HepG2 (cell line): ENCODE results near the gene MICALL2. TPM values are rescaled to one million over a fixed set of nuclear protein-coding genes. Genes with fewer than 3 reads are reported as not detected.

Experiments
- AHR ChIP-seq: IDR thresholded peaks from 2 replicates; pipeline ENCODE4 v1.6.1; 2018; ENCODE audit warnings: missing genetic modification reagents, missing compliant biosample characterization
- ATAD3A ChIP-seq: sonication (generic); formaldehyde crosslinking; IDR thresholded peaks from 2 replicates; pipeline ENCODE4 v1.4.0; 2020; ENCODE audit warnings: missing genetic modification reagents
- BCL6 ChIP-seq: IDR thresholded peaks from 2 replicates; pipeline ENCODE4 v1.6.1; 2016; ENCODE audit warnings: missing genetic modification reagents, missing compliant biosample characterization
- CAMTA2 ChIP-seq: sonication (generic); formaldehyde crosslinking; IDR thresholded peaks from 2 replicates; pipeline ENCODE4 v1.4.0; 2020; ENCODE audit warnings: mild to moderate bottlenecking, missing genetic modification reagents, borderline replicate concordance
- GTF3A ChIP-seq: sonication (generic); formaldehyde crosslinking; conservative IDR thresholded peaks from 2 replicates; pipeline ENCODE4 v1.4.0; 2020; ENCODE audit warnings: mild to moderate bottlenecking, missing genetic modification reagents
- NCOA1 ChIP-seq: sonication (generic); formaldehyde crosslinking; IDR thresholded peaks from 2 replicates; pipeline ENCODE4 v1.9.0; 2021; ENCODE audit warnings: missing genetic modification reagents
- PCBP1 ChIP-seq: fragments of 200-400 bp; formaldehyde crosslinking; IDR thresholded peaks from 2 replicates; pipeline ENCODE4 v1.6.1; 2017; ENCODE audit warnings: mild to moderate bottlenecking, low read depth, low read length, borderline replicate concordance
- PITX1 ChIP-seq: sonication (generic); formaldehyde crosslinking; IDR thresholded peaks from 2 replicates; pipeline ENCODE4 v1.5.1; 2020; ENCODE audit warnings: mild to moderate bottlenecking, missing genetic modification reagents
- PTBP1 ChIP-seq: fragments of 200-400 bp; formaldehyde crosslinking; IDR thresholded peaks from 2 replicates; pipeline ENCODE4 v1.6.1; 2018; ENCODE audit warnings: low read length, low read depth; ENCODE audit not compliant: poor library complexity, severe bottlenecking
- RBM22 ChIP-seq: fragments of 200-400 bp; formaldehyde crosslinking; optimal IDR thresholded peaks from 2 replicates; pipeline ENCODE3; 2017; ENCODE audit warnings: mild to moderate bottlenecking, low read length, moderate library complexity
- SP5 ChIP-seq: IDR thresholded peaks from 2 replicates; pipeline ENCODE4 v1.6.1; 2016; ENCODE audit warnings: low read depth, borderline replicate concordance
- SRY ChIP-seq: sonication (generic); formaldehyde crosslinking; IDR thresholded peaks from 2 replicates; pipeline ENCODE4 v1.8.0; 2022; ENCODE audit warnings: mild to moderate bottlenecking, missing genetic modification reagents
- TAF15 ChIP-seq: fragments of 200-400 bp; formaldehyde crosslinking; IDR thresholded peaks from one replicate; pipeline ENCODE4 v1.6.1; 2018; ENCODE audit warnings: mild to moderate bottlenecking, low read depth, low read length; ENCODE audit not compliant: poor library complexity, severe bottlenecking
- TARDBP ChIP-seq: sonication (generic); formaldehyde crosslinking; IDR thresholded peaks from 2 replicates; pipeline ENCODE4 v1.8.0; 2022; ENCODE audit warnings: mild to moderate bottlenecking, missing genetic modification reagents
- TBX3 ChIP-seq: fragments of 450-650 bp; IDR thresholded peaks from 2 replicates; pipeline ENCODE4 v1.6.1; 2017; ENCODE audit warnings: antibody characterized with exemption, mild to moderate bottlenecking, inconsistent platforms, borderline replicate concordance
- ZMAT3 ChIP-seq: sonication (generic); formaldehyde crosslinking; conservative IDR thresholded peaks from 2 replicates; pipeline ENCODE4 v1.7.0; 2021; ENCODE audit warnings: missing genetic modification reagents
- ZNF205 ChIP-seq: IDR thresholded peaks from 2 replicates; pipeline ENCODE4 v1.6.1; 2018; ENCODE audit warnings: missing biosample characterization, missing genetic modification reagents
- ZNF362 ChIP-seq: sonication (generic); formaldehyde crosslinking; IDR thresholded peaks from 2 replicates; pipeline ENCODE4 v1.4.0; 2020; ENCODE audit warnings: missing genetic modification reagents, mild to moderate bottlenecking, borderline replicate concordance
- ZNF510 ChIP-seq: sonication (generic); formaldehyde crosslinking; IDR thresholded peaks from 2 replicates; pipeline ENCODE4 v1.4.0; 2020; ENCODE audit warnings: low read depth, mild to moderate bottlenecking, missing genetic modification reagents
- ZNF564 ChIP-seq: sonication (generic); formaldehyde crosslinking; IDR thresholded peaks from 2 replicates; pipeline ENCODE4 v1.8.1; 2023; ENCODE audit warnings: mild to moderate bottlenecking, missing genetic modification reagents
- ZNF660 ChIP-seq: sonication (generic); formaldehyde crosslinking; IDR thresholded peaks from 2 replicates; pipeline ENCODE4 v1.5.1; 2020; ENCODE audit warnings: mild to moderate bottlenecking, low read depth, missing genetic modification reagents, borderline replicate concordance
- ZNF776 ChIP-seq: sonication (generic); formaldehyde crosslinking; IDR thresholded peaks from 2 replicates; pipeline ENCODE4 v1.4.0; 2020; ENCODE audit warnings: mild to moderate bottlenecking, missing genetic modification reagents
- ZSCAN30 ChIP-seq: sonication (generic); formaldehyde crosslinking; IDR thresholded peaks from 2 replicates; pipeline ENCODE4 v1.5.0; 2020; ENCODE audit warnings: mild to moderate bottlenecking, missing genetic modification reagents
- polyA plus RNA-seq, 8 experiments: library from polyadenylated mRNA; depleted of rRNA in 3 of 8; stranded (reverse) in 7 of 8; unstranded in 1 of 8; fragments of >200 nt; fragmentation: Illumina TruSeq in 4 of 8; extraction: Trizol in 4 of 8; gene quantifications; 2 replicates each; pipeline versions ENCODE4 v1.2.1 to v1.2.3, GENCODE V29; 2011 to 2016; ENCODE audit warnings: low read depth in 4 of 8, missing spikeins in 1 of 8, mixed read lengths in 1 of 8; ENCODE audit not compliant: insufficient read depth in 1 of 8
- total RNA-seq, 5 experiments: library from RNA; depleted of rRNA; stranded (reverse); fragments of >200 nt; fragmentation: Illumina TruSeq; extraction: Trizol; gene quantifications; 2 replicates each; pipeline ENCODE4 v1.2.3, GENCODE V29; 2016; ENCODE audit warnings: low read depth in 1 of 5
- TF ChIP-seq, protein P1 (sequence below): sonication (generic); formaldehyde crosslinking; IDR thresholded peaks from 2 replicates; pipeline ENCODE4 v1.4.0; 2020; ENCODE audit warnings: missing genetic modification reagents
- TF ChIP-seq, protein P2 (sequence below): sonication (generic); formaldehyde crosslinking; IDR thresholded peaks from 2 replicates; pipeline ENCODE4 v1.4.0; 2020; ENCODE audit warnings: missing genetic modification reagents

MICALL2 gene
- total and polyA plus RNA-seq, 2 of the 13 experiments (the other 11 are each of a cell fraction or from before 2014, with no cell fraction given): 5.8 to 12.4 TPM

- TF ChIP-seq, protein P1, sequence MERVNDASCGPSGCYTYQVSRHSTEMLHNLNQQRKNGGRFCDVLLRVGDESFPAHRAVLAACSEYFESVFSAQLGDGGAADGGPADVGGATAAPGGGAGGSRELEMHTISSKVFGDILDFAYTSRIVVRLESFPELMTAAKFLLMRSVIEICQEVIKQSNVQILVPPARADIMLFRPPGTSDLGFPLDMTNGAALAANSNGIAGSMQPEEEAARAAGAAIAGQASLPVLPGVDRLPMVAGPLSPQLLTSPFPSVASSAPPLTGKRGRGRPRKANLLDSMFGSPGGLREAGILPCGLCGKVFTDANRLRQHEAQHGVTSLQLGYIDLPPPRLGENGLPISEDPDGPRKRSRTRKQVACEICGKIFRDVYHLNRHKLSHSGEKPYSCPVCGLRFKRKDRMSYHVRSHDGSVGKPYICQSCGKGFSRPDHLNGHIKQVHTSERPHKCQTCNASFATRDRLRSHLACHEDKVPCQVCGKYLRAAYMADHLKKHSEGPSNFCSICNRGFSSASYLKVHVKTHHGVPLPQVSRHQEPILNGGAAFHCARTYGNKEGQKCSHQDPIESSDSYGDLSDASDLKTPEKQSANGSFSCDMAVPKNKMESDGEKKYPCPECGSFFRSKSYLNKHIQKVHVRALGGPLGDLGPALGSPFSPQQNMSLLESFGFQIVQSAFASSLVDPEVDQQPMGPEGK (CRISPR knock-in tag): peak; percentile 34; the same call in 1 of the 2 replicates
- TF ChIP-seq NCOA1 (CRISPR knock-in tag) (no peak; the same call in 1 of the 2 replicates), ZNF362 (CRISPR knock-in tag) (peak; percentile 32; the same call in 1 of the 2 replicates), ZSCAN30 (no peak), ZNF776 (CRISPR knock-in tag) (no peak), ZNF205 (CRISPR knock-in tag) (peak; percentile 62; the same call in 1 of the 2 replicates), ATAD3A (CRISPR knock-in tag) (no peak), AHR (CRISPR knock-in tag) (no peak), BCL6 (CRISPR knock-in tag) (peak; percentile 41), GTF3A (CRISPR knock-in tag) (no peak), ZNF510 (CRISPR knock-in tag) (no peak), SP5 (CRISPR knock-in tag) (peak; percentile 45; the same call in 1 of the 2 replicates), ZNF660 (CRISPR knock-in tag) (no peak), CAMTA2 (CRISPR knock-in tag) (0 out of 2 replicates have a peak, but pooled peaks have one; percentile 5), TARDBP (CRISPR knock-in tag) (peak; percentile 85; the same call in 1 of the 2 replicates), ZMAT3 (0 out of 2 replicates have a peak, but pooled peaks have one; percentile 62), PCBP1 (peak; percentile 83; the same call in 1 of the 2 replicates), TAF15 (peak; percentile 40), ZNF564 (CRISPR knock-in tag) (0 out of 2 replicates have a peak, but pooled peaks have one; percentile 34), PTBP1 (no peak), RBM22 (no peak), SRY (CRISPR knock-in tag) (peak; percentile 61), PITX1 (peak; percentile 19; the same call in 1 of the 2 replicates), TBX3 (no peak)
- TF ChIP-seq, protein P2, sequence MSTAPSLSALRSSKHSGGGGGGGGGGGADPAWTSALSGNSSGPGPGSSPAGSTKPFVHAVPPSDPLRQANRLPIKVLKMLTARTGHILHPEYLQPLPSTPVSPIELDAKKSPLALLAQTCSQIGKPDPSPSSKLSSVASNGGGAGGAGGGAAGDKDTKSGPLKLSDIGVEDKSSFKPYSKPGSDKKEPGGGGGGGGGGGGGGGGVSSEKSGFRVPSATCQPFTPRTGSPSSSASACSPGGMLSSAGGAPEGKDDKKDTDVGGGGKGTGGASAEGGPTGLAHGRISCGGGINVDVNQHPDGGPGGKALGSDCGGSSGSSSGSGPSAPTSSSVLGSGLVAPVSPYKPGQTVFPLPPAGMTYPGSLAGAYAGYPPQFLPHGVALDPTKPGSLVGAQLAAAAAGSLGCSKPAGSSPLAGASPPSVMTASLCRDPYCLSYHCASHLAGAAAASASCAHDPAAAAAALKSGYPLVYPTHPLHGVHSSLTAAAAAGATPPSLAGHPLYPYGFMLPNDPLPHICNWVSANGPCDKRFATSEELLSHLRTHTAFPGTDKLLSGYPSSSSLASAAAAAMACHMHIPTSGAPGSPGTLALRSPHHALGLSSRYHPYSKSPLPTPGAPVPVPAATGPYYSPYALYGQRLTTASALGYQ (CRISPR knock-in tag): peak; percentile 64; the same call in 1 of the 2 replicates
Measured at GRCh38 chr7:1503816-1504775, 44.8 kb upstream of the MICALL2 start, which contains the start of gene INTS1 (continued).
